GM19397 (cell line): ENCODE measurements around the gene STS.

Source experiments
- ATAC-seq: cut with Tn5 transposase; IDR thresholded peaks from one replicate; pipeline ENCODE4 v1.9.1; 2021; ENCODE audit warnings: mild to moderate bottlenecking, moderate library complexity; ENCODE audit not compliant: unreplicated experiment

STS gene

DNA sequence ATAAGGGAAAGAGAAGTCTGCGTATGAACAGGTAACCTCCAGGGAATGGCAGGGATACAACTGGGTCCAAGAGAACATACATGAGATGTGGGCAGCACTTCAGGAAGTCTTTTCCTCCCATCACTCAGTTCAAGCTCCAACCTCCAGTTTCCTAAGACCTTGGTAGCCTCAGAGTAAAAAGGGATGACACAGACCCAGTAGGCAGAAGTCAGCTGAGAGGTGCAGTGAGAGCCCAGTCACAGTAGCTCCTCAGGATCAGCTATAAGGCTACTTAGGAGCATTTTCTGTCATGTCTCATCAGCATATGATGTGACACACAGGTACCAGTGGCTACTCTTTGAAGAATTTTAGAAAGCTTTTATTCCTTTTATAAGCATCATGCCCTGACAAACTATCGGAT is 12.5 kb upstream of the STS start:
- no peak for ATAC-seq

DNA sequence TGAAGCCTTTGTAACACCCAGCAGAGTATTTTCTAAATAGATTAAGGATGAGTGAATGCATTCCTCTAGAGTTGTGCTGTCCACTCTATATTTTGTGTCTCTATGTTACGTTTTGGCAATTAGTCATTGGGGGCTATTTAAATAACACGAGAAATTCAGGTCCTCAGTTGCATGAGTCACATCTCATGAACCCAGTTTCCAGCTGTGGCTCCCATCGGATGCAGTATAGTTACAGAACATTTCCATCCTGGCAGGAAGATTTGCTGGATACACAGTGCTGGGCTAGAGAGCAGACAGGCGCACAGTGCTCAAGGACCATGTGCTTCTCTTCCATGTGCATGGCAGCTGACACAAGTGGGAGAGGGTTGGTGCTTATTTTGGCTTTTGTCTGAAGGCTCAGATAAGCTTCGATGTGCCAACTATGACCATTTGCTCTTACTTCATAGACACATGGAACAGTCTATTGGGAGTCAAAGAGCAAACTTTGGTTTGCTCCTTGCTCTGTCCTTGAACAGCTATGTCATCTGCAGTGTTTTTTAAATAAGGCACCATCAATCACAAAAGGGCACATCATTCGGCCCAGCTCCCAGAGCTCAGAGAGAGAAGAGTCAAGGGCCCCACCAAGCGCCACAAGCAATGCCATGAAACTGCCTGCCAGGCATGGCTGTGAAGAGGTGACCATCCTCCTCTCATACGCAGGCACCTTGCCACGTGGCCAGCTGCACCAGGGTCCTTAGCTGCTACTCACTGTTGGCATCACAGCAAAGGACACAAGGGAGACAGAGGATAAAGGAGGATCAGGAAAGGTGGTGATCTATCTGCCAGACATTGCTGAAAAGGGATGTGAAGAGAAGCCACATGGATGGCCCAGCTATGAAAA is 8.1 kb upstream of the STS start:
- no peak for ATAC-seq

DNA sequence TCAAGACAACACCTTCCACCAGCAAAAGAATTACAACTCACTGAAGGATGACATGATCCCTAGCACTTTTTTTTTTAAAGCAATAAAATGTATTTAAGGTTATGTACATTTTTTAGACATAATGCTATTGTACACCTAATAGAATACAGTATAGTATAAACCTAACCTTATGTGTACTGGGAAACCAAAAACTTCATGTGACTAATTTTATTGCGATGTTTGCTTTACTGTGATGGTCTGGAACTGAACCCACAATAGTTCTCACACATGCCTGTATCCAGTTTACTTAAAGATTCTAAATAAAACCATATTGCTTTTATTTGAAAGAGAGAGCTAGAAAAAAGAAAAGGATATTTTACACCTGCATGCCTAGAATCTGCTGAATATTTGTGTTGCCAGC is 4.4 kb upstream of the STS start:
- no peak for ATAC-seq

DNA sequence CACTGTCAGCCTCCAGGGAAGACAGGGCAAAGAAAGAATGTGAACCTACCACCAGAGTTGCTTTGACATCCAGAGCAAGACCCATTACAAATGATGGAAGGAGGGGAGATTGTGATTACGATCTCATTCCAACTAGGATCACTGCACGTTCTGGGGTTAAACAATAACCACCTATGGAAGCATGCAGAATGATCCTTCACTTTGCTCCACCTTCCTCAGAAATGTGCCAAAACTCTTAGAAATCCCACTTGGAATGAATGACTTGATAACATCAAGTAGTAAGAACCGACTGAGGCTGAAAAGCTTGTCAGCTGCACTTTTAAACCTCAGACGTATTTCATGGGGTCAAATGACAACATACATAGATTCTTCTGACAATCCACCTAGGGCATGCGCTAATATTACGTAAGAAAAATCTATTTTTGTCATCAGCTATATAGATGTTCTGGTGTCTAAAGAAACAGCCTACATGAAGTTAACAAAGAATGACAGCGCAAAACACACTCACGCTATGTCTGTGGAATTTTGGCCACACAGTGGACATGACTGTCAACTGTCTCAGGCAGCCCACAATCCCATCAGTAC is 3.5 kb upstream of the STS start:
- ATAC-seq = no peak

DNA sequence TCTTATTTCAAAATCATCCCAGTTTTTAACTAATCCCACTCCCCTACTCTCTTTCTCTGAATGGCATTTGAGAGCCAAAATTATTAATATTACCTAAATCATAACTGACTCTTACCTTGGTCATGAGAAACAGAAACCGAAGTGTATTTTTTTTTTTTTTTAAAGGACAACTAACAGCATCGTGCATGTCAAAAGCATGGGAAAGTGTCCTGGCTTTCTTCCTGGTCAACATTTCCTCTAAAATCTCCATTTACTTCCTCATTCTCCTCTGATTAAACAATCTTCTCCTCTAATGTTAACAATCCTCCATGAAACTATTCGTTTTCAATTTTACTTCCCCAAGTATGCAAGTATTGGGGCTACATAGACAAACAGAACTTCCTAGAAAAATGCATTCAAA is 2.1 kb upstream of the STS start:
- no peak for ATAC-seq

DNA sequence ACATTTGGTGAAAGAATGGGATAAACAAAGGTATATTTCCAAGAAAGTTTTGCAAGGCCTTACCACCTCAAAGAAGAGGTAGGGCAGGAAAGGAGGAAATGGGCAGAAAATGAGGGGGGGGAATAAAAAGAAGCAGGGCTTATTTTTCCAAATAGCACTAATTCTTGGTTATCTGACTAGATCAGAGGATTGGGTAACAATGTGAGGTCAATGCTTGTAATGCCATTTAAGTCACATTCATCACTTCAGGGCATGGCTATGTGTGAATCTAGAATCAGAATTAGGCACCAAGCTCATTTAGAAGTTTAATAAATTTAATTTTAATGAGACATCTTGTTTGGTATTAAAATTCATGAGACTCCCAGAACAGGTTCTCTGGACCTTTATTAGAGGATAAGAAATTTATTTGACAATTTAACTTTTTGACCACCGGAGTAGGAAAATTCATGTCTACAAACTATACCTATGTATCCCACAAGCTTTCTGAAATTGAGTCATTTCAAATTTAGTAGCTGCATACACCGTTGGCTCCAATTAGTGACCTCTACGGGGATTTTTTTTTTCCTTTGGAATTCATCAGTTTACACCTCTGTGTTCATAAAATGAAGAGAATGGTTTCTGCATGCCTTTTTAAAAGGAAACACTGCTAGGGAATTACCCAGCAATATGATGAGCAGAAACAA is 1.4 kb upstream of the STS start:
- no peak for ATAC-seq

DNA sequence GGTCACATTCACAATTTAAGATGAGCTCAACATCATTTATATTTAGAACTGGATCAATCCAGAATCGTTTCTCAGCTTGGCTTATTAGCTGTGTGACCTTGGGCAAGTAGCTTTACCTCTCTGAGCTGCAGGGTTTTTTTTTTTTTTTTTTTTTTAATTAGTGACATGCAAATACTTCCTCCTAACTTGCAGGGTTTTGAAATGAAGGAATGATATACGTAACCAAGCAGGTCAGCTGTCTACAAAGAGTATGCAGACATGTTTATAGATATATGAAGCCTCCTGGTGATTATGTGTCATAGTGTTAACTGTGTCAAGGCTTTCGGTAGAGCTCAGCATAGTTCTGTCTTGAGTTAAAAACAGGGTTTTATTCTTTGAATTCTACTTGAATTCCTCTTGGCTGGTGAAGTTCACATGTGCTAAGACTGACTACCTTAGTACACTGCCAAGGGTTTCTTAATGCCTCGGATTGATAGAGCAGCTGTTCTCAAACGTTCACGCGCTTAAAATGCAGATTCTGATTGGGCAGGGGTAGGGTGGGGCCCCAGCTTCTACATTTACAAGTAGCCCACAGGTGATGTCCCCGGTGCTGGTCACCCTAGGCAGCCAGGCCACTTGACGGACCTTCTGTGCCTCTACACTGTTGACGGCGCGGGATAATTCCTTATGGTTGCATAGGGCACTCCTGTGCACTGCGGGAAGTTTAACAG is 654 bp upstream of the STS start:
- peak; percentile 3 for ATAC-seq

DNA sequence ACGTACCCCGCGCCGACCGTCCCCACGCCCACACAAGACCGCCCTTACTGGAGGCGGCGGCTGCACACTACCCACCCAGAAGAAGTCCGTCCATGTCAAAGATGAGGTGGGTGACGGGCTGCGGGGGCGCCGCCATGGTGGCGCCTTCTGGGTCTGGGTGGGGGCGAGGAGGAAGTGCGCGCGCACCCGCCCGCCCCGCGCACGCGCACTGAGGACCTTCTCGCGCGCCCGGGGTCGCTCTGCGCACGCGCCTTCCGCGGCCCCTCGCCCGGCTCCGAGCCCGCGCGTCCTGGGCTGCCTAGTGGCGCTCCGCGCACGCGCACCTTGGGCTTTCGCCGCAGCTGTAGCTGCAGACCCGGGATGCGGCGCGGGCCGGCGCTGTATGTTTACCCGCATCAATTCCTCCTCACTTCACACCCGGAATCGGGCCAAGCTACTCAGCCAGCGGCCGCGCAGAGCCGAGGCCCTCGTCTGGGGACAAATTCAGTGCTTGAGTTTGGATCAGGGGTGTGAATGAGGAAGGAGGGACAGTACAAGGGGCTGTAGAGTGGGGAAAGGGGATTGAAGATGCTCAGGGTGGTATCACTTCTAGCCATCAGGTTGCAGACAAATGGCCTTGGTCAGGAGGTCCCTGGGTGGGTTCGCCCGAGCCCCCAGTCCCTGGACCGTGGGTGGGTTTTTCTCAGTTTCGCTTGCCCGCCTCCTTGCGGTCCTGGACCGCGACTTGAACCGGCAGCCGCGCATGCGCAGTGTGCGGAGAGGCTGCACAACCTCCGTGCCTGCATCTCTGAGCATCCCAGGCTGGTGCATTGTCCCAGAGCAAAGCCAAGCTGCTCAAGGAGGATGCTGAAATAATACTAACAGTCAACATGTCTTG is 704 bp downstream of the STS start, which contains the start of gene PUDP:
PUDP (minus strand) TSS at position 176 of the 877 bp plus-strand sequence; CDS start at position 136, 40 bp downstream.
- peak; percentile 82 for ATAC-seq

DNA sequence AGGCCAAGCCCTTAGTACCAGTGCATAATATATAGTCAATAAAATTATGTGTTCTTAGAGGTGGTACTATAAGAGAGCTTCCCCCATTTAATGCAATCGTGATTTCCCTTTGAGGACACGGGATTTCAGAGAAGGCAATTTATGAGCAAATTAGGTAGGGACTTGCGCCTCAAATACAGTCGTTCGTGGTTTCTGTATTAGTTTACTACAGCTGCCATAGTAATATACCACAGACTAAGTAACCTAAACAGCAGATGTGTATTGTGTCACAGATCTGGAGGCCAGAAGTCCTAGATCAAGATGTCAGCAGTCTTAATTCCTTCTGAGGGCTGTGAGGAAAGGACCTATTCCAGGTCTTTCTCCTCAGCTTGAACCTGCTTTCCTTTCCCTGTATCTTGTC is 1.9 kb downstream of the STS start:
- ATAC-seq = no peak

DNA sequence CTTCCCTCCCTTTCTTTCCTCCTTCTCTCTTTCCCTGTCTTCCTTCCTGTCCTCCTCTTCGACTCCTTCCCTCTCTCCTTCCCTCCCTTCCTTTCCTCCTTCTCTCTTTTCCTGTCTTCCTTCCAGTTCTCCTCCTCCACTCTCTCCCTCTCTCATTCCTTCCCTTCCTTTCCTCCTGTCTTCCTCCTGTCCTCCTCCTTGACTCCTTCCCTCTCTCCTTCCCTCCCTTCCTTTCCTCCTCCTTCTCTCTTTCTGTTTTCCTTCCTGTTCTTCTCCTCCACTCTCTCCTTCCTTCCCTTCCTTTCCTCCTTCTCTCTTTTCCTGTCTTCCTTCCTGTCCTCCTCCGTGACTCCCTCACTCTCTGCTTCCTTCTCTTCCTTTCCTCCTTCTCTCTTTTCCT is 5.7 kb downstream of the STS start:
- no peak for ATAC-seq

DNA sequence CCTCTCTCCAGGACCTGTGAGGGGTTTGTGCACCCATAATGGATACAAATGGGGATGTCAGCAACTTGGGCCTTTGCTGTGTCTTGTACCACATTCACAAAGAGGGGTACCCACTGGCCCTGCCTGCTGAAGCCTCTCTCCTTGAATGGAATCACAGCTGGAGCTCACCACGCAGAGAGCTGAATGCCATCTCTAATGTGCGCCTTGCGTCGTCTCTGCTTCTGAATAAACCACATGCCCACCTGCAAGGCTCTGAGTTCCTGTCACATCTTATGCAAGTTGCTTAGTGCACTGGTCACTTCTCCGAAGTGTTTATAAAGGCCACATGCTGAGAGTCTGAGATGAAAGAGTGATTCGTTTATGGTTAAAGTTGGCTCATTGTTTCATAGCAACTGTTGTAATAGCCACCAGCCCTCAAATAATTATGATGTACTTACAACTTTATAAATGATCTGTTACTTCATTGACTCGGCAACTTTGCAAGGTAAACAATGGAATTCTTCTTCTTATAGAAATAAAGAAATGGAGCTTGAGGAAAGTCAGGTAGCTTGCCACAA is 6.6 kb downstream of the STS start:
- ATAC-seq = no peak

DNA sequence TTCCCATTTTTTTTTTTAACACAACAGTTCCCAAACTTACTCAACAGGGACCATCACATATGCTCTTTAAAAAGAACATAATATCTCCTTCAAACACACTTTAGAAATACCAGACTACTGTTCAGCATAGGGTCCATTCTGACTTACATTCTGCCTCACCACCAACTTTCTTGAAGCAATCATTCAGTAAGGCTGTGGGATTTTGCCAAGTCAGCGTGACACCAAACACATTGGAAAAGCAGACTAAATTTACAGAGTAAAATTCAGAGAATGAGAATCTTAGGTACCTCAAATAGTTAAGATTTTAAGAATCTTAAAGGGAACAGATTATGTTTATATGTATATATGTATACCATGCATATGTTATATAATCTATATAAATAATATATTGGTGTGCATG is 7.7 kb downstream of the STS start:
- no peak for ATAC-seq

DNA sequence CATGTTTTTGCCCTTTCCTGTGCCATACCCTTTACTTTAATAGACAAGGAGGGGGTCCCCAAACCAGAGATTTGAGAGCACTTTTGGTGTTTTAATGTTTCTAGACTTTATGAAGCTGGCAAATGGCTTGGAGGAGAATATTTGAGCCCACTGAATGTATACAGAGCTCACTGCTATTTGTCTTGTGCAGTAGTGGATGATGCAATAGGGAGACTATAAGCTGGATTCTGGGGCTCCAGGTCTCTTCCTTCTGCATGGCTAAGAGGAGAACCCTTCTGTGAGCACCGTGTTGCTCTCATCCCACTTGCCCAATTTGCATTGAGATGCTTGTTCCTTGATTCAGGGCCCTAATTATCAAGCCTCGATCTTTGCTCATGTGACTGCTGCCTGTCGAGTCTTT is 9.4 kb downstream of the STS start:
- ATAC-seq = no peak

DNA sequence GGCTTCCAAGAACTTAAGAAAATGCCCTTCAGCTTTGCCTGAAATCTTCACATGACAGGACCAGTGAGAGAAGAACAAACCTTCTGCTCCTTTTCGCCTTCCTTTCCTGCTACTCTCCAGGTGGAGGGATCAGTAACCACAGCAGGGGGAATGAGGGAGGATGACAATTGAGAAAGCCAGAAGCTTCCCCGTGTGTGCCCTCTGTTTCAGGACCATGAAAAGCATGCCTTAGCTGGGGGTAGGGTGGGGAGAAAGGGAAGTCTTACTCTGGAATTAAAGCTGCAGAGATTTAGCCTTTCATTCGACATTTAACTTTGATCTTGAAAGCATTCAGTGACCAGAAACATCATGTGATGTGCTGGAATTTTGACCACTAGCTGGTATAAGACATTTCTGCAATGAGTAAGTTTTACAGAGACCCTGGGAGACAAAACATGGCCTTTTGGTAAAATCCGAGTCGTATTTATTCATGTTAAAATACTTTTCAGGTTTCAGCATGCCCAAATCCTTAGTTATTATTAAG is 11.0 kb downstream of the STS start:
- ATAC-seq = no peak

DNA sequence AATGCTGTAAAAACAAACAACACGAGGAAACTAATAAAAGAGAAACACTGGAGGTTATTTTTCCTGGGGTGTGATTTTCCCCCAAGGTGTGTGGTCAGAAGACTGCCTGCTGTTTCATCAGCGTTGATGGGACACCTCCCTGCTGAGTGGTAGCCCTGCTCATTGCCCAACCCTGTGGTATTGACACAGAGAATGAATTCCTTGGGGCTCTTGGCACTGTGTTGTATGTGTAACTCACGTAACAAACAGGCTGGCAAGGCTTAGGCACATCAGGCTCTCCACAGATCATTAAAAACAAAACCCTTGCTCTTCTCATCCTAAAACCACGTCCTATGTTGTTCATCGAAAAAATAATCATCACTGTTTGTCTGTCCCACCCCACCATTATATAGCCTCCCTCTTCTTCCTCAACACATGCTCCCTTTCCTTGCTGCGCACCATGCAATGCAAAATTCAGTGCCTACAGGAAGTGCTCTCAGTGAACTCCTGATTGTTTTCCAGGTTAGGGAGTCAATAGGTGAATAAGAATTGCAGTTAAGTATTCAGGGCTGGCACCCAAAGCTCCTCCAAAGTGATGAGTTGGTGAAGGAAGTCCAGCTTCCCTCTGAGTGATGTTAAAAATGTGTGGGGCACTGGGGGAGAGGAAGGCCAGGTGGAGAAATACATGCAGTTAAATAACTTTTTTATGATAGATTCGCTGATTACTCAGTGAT is 11.8 kb downstream of the STS start:
- no peak for ATAC-seq

DNA sequence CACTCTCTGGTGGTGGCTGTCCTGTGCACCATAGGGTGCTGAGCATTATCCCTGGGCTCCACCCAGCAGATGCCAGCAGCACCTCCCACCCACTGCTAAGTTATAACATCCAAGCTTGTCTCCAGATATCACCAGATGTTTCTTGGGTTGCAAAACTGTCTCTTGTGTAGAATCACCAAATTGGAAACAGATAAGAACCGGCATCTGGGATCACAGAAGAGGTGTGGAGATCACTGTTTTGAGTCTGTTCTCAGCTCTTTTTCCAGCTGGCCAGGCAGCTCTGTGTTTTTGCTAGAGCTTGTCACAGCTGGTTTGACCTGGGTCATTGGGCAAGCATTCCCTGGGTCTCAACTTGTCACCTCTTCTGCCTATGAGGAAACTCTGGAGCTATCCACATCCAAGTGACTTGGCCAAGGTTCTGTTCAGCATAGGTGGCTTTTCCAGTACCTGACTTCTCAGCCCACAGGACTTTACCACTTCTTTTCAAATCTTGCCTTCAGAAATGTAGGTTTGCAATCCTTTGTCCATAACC is 15.7 kb downstream of the STS start:
- ATAC-seq = no peak

DNA sequence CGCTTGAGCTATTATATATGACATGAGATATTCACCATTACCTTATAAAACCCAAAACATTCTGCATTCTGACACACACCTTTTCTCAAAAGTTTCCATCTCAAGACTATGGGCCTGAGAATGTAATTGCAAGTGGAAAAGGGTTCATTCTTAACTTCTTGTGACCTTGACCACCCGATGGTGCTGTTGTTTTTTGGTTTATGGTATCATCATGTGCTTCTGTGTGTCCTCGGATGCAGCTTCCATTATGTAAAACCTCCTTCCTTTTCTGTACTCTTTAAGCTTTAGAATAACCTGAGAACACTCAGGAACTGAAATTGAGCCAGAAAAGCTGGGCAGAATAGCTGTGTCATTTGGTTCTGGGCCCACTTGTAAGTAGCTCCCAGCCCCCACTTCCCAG is 16.7 kb downstream of the STS start:
- no peak for ATAC-seq

DNA sequence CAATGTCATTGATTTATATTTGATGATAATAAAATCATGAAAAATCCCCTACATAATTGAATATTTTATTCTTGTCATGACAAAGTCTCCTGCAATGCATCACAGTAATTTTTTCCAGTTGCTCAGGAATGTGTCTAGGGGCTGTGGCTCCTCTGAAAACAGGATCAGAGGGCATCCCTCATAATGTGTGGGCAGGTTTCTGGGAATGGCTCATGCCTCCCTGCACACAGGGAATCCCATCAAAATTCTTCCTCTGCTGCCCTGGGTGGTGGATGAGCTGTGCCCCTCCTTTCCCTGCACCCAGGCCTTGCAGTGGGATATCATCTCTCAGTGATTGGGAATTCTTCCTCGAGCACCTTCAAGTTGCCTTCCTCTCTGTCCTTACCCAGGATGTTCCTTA is 20.9 kb downstream of the STS start:
- no peak for ATAC-seq

DNA sequence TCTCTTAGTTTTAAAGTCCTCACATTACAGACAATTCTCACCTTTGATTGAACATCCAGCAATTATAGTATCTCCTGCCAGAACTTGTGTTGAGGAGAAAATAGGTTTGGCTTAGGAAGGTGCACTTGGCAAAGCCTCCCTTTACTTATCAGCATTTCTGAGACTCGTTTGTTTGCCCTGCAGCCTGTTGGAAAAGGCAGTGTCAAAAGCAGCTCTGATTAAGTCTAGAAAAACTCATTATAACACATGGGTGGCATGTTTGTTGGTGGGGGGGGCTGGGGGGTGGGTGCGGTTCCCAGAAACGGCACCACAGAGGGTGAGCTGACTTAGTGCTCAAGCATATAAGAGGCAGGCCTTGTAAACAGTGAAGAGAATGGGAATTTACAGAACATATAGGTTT is 22.1 kb downstream of the STS start:
- ATAC-seq = no peak
